ENCODE data around the gene CHD6. TPM values are rescaled to one million over a fixed set of nuclear protein-coding genes. Genes with fewer than 3 reads are reported as not detected.

Gene CHD6
- total and polyA plus RNA-seq, 2 experiments from 2014 or later, result 41.0 to 158 TPM

DNA sequence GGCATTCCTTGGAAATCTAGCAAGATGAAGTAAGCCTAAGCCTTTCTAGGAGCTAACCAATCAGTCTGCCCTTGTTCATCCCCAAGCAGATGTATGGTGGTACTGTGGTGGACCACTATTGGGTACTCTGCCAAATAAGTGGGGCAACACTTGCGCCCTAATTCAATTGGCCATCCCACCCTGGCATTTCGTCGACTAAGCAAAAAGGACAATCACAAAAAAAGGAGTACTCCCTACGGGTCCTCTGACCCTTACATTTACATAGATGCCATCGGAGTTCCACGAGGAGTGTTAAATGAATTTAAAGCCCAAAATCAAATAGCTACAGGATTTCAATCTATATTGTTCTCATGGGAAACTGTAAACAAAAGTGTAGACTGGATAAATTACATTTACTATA lies 19.5 kb downstream of the CHD6 start:
- no peak overlapping the region for H3K4me3 ChIP-seq
- Mint-ChIP-seq H3K36me3 (ENCODE audit: low read depth) (peaks cover 89% of the 10 kb centered on the region), H3K9me3 (peaks cover 85% of the 10 kb centered on the region)

More for the DNA sequence above, 19.5 kb downstream of the CHD6 start:
- Histone ChIP-seq H3F3A (replicated peaks; ENCODE audit: low read depth) (no peaks in the 10 kb centered on the region), H2AFZ (no peak overlapping the region), H3K4me2 (no peak overlapping the region), H3K9me2 (ENCODE audit: insufficient read depth) (no peaks in the 10 kb centered on the region; the same call in 1 of the 2 replicates), H4K20me1 (replicated peaks; ENCODE audit: insufficient read depth) (peaks cover 9% of the 10 kb centered on the region), H3K79me2 (replicated peaks; ENCODE audit: insufficient read depth) (peaks cover 100% of the 10 kb centered on the region), H3K36me3 (ENCODE audit: insufficient read depth) (peaks cover 16% of the 10 kb centered on the region), H3K27me3 (ENCODE audit: insufficient read depth) (no peaks in the 10 kb centered on the region), H3K27ac (ENCODE audit: low read depth) (no peak overlapping the region), H3K4me1 (ENCODE audit: insufficient read depth) (no peaks in the 10 kb centered on the region)
- TF ChIP-seq, protein P1, sequence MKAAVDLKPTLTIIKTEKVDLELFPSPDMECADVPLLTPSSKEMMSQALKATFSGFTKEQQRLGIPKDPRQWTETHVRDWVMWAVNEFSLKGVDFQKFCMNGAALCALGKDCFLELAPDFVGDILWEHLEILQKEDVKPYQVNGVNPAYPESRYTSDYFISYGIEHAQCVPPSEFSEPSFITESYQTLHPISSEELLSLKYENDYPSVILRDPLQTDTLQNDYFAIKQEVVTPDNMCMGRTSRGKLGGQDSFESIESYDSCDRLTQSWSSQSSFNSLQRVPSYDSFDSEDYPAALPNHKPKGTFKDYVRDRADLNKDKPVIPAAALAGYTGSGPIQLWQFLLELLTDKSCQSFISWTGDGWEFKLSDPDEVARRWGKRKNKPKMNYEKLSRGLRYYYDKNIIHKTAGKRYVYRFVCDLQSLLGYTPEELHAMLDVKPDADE (IDR thresholded peaks at IDR 0.05), result no peak
- TF ChIP-seq EZH2phosphoT487 (IDR thresholded peaks at IDR 0.05; ENCODE audit: unreplicated experiment), result no peak
- TF ChIP-seq NANOG (IDR thresholded peaks at IDR 0.05; ENCODE audit: borderline replicate concordance), result no peak
- TF ChIP-seq, protein P2, sequence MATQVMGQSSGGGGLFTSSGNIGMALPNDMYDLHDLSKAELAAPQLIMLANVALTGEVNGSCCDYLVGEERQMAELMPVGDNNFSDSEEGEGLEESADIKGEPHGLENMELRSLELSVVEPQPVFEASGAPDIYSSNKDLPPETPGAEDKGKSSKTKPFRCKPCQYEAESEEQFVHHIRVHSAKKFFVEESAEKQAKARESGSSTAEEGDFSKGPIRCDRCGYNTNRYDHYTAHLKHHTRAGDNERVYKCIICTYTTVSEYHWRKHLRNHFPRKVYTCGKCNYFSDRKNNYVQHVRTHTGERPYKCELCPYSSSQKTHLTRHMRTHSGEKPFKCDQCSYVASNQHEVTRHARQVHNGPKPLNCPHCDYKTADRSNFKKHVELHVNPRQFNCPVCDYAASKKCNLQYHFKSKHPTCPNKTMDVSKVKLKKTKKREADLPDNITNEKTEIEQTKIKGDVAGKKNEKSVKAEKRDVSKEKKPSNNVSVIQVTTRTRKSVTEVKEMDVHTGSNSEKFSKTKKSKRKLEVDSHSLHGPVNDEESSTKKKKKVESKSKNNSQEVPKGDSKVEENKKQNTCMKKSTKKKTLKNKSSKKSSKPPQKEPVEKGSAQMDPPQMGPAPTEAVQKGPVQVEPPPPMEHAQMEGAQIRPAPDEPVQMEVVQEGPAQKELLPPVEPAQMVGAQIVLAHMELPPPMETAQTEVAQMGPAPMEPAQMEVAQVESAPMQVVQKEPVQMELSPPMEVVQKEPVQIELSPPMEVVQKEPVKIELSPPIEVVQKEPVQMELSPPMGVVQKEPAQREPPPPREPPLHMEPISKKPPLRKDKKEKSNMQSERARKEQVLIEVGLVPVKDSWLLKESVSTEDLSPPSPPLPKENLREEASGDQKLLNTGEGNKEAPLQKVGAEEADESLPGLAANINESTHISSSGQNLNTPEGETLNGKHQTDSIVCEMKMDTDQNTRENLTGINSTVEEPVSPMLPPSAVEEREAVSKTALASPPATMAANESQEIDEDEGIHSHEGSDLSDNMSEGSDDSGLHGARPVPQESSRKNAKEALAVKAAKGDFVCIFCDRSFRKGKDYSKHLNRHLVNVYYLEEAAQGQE (IDR thresholded peaks at IDR 0.05; ENCODE audit: unreplicated experiment), result no peak
- no peak for TF ChIP-seq ZNF331 (CRISPR knock-in tag; IDR thresholded peaks at IDR 0.05; ENCODE audit: low read depth)
- TF ChIP-seq POLR2AphosphoS5 (IDR thresholded peaks at IDR 0.05; ENCODE audit: low read depth), result no peak
- TF ChIP-seq EZH2 (IDR thresholded peaks at IDR 0.05; ENCODE audit: low read depth, unreplicated experiment), result no peak
- no peak for TF ChIP-seq CREB1 (CRISPR knock-in tag; IDR thresholded peaks at IDR 0.05; ENCODE audit: low read depth)
- no peak for TF ChIP-seq JUNB (IDR thresholded peaks at IDR 0.05; ENCODE audit: unreplicated experiment)
- no peak for TF ChIP-seq STAT1 (IDR thresholded peaks at IDR 0.05; ENCODE audit: unreplicated experiment)
- TF ChIP-seq, protein P3, sequence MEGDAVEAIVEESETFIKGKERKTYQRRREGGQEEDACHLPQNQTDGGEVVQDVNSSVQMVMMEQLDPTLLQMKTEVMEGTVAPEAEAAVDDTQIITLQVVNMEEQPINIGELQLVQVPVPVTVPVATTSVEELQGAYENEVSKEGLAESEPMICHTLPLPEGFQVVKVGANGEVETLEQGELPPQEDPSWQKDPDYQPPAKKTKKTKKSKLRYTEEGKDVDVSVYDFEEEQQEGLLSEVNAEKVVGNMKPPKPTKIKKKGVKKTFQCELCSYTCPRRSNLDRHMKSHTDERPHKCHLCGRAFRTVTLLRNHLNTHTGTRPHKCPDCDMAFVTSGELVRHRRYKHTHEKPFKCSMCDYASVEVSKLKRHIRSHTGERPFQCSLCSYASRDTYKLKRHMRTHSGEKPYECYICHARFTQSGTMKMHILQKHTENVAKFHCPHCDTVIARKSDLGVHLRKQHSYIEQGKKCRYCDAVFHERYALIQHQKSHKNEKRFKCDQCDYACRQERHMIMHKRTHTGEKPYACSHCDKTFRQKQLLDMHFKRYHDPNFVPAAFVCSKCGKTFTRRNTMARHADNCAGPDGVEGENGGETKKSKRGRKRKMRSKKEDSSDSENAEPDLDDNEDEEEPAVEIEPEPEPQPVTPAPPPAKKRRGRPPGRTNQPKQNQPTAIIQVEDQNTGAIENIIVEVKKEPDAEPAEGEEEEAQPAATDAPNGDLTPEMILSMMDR (conservative IDR thresholded peaks at IDR 0.05; ENCODE audit: low read depth in 2 of 2), result no peak
- no peak for TF ChIP-seq ZNF114 (CRISPR knock-in tag; IDR thresholded peaks at IDR 0.05)
- TF ChIP-seq, protein P4, sequence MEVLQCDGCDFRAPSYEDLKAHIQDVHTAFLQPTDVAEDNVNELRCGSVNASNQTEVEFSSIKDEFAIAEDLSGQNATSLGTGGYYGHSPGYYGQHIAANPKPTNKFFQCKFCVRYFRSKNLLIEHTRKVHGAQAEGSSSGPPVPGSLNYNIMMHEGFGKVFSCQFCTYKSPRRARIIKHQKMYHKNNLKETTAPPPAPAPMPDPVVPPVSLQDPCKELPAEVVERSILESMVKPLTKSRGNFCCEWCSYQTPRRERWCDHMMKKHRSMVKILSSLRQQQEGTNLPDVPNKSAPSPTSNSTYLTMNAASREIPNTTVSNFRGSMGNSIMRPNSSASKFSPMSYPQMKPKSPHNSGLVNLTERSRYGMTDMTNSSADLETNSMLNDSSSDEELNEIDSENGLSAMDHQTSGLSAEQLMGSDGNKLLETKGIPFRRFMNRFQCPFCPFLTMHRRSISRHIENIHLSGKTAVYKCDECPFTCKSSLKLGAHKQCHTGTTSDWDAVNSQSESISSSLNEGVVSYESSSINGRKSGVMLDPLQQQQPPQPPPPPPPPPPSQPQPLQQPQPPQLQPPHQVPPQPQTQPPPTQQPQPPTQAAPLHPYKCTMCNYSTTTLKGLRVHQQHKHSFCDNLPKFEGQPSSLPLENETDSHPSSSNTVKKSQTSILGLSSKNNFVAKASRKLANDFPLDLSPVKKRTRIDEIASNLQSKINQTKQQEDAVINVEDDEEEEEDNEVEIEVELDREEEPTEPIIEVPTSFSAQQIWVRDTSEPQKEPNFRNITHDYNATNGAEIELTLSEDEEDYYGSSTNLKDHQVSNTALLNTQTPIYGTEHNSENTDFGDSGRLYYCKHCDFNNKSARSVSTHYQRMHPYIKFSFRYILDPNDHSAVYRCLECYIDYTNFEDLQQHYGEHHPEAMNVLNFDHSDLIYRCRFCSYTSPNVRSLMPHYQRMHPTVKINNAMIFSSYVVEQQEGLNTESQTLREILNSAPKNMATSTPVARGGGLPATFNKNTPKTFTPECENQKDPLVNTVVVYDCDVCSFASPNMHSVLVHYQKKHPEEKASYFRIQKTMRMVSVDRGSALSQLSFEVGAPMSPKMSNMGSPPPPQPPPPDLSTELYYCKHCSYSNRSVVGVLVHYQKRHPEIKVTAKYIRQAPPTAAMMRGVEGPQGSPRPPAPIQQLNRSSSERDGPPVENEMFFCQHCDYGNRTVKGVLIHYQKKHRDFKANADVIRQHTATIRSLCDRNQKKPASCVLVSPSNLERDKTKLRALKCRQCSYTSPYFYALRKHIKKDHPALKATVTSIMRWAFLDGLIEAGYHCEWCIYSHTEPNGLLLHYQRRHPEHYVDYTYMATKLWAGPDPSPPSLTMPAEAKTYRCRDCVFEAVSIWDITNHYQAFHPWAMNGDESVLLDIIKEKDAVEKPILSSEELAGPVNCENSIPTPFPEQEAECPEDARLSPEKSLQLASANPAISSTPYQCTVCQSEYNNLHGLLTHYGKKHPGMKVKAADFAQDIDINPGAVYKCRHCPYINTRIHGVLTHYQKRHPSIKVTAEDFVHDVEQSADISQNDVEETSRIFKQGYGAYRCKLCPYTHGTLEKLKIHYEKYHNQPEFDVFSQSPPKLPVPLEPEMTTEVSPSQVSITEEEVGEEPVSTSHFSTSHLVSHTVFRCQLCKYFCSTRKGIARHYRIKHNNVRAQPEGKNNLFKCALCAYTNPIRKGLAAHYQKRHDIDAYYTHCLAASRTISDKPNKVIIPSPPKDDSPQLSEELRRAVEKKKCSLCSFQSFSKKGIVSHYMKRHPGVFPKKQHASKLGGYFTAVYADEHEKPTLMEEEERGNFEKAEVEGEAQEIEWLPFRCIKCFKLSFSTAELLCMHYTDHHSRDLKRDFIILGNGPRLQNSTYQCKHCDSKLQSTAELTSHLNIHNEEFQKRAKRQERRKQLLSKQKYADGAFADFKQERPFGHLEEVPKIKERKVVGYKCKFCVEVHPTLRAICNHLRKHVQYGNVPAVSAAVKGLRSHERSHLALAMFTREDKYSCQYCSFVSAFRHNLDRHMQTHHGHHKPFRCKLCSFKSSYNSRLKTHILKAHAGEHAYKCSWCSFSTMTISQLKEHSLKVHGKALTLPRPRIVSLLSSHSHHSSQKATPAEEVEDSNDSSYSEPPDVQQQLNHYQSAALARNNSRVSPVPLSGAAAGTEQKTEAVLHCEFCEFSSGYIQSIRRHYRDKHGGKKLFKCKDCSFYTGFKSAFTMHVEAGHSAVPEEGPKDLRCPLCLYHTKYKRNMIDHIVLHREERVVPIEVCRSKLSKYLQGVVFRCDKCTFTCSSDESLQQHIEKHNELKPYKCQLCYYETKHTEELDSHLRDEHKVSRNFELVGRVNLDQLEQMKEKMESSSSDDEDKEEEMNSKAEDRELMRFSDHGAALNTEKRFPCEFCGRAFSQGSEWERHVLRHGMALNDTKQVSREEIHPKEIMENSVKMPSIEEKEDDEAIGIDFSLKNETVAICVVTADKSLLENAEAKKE (CRISPR knock-in tag; IDR thresholded peaks at IDR 0.05), result no peak
- H3K27me3 Mint-ChIP-seq (ENCODE audit: insufficient read depth, low read depth, poor library complexity), result peaks cover 8% of the 10 kb centered on the region
- H3K27ac Mint-ChIP-seq, result no peak overlapping the region
- no peak for ATAC-seq
- H3K4me3 Mint-ChIP-seq, result no peak overlapping the region
- H3K4me1 Mint-ChIP-seq, result no peaks in the 10 kb centered on the region
- DNase-seq (ENCODE audit: low spot score), result no peak
